Loucy (cell line): ENCODE results near the gene DYRK2.

ENCODE experiments used
- CTCF ChIP-seq: fragments of 200-600 bp; sonication (generic); conservative IDR thresholded peaks from 2 replicates; pipeline ENCODE4 v1.5.1; 2014; ENCODE audit warnings: mild to moderate bottlenecking, antibody characterized with exemption, low read length
- EZH2phosphoT487 ChIP-seq: fragments of 200-600 bp; IDR thresholded peaks from 2 replicates; pipeline ENCODE4 v1.6.1; 2018; ENCODE audit warnings: antibody characterized with exemption, mild to moderate bottlenecking, moderate library complexity, borderline replicate concordance

GRCh38 chr12:67645601-67646000 is 2.9 kb upstream of the DYRK2 start:
- TF ChIP-seq CTCF (no peak), EZH2phosphoT487 (no peak)
